KG1 (cell line): ENCODE measurements around the gene ZC3HAV1.
"Not testable (repeated sequence)": the region's sequence is repeated elsewhere in the genome, so short reads cannot be mapped to it uniquely, and the experiment has no call there.

ENCODE experiments used
- DNase-seq: peaks from one replicate; lab custom pipeline; 2025; lab: John Stamatoyannopoulos, UW

Gene ZC3HAV1

DNA sequence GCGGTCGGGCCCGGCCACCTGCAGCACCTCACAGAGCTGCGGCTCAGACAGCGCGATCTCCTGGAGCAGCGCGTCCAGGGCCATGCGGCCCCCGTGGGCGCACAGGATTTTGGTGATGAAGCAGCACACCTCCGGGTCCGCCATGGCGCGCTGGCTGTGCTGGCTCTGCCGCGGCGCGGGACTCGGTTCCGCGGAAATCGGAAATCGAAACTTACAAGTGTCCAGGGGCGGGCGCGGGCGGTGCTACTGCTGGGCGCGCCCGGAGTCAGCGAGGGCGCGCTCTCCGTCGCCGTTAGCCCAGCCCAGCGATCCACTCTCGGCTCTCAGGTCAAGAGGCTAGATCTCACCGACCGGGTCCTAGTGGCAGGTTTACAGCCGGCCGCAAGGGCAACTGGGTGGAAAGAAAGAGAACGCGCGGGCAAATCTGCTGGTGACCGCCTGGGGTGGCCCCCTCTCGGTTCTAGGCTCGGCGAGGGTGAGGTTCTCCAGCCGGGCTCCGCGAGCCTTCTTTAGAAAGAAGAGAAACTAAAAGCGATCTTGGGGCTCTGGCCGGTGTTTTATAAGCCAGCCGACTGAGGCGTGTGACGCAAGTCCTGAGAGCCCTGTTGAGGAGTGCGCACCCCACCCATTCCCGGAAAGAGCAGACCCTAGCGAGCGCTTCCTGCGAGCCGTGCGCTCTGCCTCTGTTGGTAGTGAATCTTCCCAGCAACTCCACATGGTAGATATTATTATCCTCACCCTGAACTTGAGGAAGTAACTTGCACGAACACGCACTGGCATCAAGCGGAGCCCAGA is at the start of gene ZC3HAV1:
TSS of gene ZC3HAV1 (minus strand) at position 533 of the 795 bp plus-strand sequence. CDS start at position 144, 389 bp downstream.
- peak; percentile 52 for DNase-seq

DNA sequence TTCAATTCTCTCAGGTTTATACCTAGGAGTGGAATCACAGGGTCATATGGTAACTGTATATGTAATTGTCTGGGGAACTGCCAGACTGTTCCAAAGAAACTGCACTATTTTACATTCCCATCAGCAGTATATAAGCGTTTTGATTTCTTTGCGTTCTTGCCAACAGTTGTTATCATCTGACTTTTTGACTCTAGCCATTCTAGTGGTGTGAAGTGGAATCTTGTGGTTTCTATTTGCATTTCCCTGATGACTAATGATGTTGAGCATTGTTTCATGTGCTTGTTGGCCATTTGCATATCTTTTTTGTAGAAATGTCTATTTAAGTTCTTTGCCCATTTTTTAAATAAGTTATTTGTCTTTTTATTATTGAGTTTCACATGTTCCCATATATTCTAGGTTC is 44.3 kb upstream of the ZC3HAV1 start:
- no peak for DNase-seq

DNA sequence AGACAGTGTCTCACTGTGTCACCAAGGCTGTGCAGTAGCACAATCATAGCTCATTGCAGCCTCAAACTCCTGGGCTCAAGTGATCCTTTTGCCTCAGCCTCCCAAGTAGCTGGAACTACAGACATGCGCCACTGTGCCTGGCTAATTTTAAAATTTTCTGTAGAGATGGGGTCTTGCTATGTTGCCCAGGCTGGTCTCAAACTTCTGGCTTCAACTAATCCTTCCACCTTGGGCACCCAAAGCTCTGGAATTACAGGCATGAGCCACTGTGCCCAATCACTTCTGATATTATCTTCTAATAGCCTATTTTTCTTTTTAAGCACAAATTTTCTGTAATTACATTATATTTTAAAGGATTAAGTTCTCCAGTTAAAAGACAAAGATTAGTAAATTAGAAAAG is 42.6 kb upstream of the ZC3HAV1 start:
- DNase-seq = no peak

DNA sequence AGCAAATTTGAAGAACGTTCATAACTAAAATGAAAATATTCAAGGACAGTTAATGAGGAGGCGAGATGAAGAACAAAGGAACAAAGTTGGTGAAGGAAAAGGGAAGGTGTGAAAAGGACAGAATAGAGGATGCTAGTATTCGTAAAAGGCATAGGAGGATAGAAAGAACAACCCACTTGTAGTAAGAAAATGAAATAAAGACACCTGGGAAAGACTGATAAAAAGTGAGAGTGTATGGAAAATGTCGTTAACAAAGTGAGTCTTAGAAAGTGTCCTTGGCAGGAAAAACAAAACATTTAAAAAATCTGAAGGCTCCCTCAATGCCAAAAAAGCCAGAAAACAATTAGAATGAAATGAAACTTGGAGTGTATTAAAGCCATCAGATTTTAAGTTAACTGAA is 29.6 kb upstream of the ZC3HAV1 start:
- no peak for DNase-seq

DNA sequence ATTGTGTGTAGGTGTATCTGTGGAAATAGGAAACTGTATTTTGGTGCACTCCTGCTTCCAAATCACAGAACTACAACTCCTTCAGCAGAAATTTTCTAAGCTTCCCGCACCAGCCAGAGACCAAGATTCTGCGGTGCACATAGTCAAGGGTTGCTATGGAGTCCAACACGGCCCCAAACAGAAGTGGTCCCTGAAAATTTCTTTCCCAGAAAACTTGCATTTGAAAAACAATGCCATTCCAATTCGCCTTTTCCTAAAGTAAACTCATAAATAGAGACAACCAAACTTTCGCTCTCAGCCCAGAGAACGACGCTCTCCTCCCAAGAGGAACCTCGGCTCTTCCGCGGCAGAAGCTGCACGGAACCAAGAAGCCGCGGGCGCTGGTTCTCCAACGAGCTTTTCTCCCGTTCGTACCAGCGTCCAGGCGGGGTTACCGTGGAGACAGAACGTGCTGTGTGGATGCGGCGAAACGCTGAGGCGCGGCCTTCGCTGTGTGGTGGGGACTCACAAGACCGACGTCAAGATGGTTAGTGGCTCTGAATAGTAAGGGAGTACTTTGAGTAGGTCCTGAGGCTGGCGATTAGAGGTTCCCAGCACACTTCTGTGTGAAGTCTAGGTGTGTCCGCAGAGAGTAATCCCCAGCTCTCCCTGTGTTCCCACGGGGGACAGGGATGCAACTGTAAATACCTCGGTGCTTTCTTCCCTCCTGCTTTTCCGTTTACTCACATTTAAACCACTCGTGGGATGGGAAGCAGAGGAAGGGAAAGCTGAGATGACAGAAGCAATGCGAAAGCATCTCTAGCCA is 24.0 kb upstream of the ZC3HAV1 start:
- DNase-seq = peak; percentile 48

DNA sequence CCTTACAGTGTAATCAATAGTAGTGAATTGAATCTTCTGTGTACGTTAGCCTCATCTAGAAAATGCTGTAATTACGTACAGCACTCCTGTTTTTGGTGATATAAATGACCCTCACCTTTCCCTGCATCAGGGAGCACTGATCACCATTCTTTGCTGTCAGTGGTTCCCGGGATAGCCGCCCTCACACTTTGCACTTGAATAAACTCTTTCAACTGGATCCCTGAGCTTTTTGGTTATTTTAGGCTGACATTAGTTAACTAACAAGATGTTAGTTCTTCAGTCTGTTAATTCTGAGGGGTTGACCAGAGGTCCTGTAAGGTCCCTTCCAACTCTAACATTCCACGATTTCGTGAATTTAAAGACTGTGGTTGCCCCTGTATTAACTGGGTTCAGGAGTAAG is 23.4 kb upstream of the ZC3HAV1 start:
- no peak for DNase-seq

DNA sequence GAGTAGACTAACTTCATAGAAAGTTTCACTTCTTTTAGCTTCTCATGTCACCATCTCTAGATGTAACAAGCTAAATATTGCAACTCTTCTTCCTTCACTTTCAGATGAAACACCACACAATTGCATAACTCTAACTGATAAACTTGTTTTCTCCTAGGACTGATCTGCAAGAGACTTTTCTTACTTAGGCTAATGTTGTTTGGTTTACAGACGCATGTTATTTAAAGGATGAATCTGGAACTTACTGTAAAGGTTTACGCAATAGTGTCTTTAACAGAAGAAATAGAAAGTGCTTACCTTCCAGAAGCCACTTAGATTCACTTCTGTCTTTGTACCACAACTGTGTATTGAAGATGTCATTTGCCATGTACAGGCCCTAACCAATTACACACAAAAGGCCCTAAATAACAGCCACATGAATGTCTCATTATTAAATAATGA is 22.1 kb upstream of the ZC3HAV1 start:
- no peak for DNase-seq

DNA sequence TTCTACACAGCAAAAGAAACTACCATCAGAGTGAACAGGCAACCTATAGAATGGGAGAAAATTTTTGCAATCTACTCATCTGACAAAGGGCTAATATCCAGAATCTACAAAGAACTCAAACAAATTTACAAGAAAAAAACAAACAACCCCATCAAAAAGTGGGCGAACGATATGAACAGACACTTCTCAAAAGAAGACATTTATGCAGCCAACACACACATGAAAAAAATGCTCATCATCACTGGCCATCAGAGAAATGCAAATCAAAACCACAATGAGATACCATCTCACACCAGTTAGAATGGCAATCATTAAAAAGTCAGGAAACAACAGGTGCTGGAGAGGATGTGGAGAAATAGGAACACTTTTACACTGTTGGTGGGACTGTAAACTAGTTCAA is 20.3 kb upstream of the ZC3HAV1 start:
- not testable (repeated sequence) for DNase-seq

DNA sequence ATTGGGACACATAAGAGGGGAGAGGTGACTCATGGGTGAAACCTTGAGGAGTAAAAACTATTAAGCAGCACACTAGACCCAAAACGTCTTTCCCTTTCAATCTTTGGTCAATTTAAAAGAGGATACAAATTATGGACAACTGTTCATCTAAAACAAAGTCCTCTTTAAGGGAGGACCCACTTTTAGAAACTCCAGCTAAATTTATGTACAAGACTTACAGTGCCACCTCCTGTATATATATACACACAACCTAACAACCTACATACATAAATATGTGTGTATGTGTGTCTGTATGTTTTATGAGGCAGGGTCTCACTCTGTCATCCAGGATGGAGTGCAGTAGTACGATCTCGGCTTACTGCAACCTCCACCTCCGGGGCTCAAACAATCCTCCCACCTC is 18.1 kb upstream of the ZC3HAV1 start:
- no peak for DNase-seq

DNA sequence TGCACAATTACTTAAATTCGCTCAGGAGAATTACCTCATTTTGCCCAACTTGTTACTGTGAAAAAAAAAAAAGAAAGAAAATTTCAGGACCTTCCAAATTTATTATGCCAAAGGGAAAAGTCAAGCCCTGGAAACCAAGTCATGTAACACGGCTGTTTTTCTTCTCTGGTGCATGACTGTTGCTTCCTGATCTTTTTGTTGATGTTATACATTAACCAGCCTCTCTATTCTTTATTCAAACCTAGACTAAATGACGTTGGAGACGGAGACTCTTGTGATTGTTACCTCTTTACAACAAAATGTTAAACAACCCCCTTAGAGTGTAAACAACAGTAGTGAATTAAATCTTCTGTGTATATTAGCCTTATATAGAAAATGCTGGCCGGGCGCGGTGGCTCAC is 16.1 kb upstream of the ZC3HAV1 start:
- DNase-seq = no peak

DNA sequence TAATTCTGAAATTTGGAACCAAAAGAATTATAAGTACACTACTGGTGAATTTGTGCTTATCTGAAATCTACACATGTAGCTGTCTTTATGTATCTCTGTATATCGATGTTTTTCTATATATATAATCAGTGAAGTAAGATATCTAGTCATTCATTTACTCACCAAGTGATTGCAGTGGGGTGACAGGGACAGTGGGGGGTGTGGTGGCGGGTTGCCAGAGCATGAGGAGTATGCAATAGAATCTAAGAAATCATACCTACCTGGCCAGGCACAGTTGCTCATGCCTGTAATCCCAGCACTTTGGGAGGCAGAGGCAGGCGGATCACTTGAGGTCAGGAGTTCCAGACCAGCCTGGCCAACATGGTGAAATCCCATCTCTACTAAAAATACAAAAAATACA is 15.5 kb upstream of the ZC3HAV1 start:
- not testable (repeated sequence) for DNase-seq

DNA sequence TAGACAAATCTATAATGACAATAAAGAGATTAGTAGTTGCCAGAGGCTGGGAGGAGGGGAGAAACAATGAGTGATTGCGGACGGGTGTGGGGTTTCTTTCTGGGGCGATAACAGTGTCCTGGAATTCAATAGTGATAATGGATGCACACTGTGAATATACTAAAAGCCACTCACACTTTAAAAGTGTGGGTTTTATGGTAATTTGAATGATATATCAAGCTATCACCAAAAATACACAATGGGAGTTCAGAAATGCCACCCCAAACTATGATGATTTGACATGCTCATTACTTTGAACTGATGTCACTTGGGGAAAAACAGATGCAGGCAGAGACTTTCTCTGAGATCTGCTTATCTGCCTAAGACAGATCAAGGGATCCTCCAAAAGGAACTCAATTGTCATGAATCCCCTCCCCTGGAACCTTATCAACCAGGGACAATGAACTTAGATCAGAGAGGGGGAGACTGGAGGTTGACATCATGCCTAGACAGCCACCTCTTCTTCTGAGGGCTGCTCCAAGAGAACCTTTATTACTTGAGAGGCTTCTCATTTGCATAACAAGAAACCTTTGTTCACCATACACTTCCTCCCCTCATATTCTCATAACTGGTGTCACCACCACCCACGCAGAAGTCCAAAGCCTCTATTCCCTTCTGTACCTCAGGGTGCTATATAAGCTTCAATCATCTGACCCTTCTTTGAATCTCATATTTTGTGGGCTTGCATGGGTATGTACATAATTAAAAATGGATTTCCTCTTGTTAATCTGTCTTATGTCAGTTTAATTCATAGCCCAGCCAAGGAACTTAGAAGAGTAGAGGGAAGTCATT is 14.8 kb upstream of the ZC3HAV1 start:
- no peak for DNase-seq

DNA sequence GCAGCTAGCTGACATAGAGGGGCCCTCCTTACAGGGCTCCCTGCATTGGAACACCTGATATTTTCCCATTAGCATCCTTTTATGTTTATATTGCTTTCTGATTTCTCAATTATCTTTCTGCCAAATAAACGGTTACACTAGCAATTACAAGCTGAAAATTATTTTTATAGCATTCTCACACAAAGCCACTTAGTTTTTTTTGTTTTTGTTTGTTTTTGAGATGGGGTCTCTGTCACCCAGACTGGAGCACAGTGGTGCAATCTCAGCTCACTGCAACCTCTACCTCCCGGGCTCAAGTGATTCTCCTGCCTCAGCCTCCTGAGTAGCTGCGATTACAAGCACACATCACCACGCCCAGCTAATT is 9.9 kb upstream of the ZC3HAV1 start:
- no peak for DNase-seq

DNA sequence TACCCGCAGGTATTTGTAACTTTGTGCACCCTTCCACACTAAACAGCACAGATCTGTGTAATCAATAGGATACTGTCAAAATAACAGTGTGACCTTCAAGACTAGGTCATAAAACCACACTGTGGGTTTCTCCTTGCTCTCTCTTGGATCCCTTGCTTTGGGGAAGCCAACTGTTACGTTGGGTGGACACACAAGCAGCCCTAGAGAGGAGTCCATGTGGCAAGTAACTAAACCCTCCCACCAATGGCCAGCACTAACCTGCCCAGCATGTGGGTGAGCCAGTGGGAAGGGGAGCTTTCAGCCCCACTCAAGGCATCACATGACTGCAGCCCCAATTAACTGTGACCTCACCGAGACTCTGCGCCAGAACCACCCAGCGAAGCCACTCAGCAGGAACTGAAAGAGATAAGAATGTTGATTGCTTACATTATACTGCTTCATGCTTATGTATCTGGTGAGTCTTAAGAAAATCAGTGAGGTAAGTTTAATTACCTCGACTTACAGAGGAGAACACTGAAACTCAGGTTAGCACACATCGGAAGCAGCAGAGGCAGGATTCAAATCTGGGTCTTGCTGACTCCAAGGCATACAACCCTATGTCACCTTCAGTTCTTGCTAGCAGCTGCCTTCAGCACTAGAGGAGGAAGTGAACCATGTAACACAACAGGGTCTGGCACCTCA is 9.4 kb upstream of the ZC3HAV1 start:
- no peak for DNase-seq

DNA sequence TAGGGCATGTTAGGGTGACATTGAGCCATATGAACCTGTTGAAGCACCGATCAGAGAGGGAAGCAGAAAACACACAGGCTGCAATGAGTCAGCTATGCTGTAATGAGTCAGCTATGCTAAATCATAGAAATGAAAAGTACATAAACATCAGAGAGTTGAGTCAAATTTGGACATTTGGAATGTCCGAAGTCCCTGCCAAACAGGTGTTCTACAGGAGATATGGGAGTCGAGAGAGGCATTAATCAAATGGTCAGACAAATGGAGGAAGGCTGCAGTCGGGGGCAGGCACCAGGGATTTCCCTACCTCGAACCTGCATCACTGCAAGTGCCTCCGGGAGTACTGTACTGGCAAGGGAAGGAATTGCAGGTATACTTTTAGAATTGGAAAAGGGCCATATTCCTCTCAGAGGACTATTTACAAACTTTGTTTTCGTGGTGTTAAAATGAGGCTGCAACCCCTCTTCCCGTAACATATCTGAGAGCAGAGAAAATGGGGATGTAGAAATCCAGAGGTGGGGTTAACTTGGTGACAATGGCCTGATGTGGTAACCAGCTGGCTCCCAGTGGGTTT is 8.8 kb upstream of the ZC3HAV1 start:
- no peak for DNase-seq

DNA sequence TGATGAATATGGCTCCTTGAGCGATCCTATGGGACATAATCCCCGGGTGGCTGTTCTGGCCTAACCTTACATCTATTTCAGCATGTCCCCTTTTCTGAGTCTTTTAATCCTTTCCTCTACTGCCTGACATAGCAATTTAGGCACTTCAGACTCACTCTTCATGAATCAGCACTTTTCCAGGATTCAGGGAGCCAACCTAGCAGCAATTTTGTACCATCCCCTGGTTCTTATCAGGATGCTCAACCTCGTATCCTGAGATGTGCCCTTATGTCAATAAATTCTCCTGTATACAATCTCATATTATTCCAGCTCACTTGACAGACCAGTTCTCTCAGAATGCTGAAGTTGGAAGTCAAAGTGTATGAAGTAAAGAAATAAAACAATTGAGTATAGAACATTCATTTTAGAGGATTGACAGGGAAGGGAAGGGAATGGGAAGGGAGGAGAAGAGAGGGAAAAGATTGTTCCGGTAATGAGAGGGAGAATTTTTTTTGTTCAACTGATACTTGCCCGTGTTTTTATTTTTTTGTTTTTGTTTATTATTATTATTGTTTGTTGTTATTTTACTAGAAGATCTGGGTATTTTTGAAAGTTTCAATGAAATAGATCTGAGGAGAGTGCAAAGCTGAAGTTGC is 8.2 kb upstream of the ZC3HAV1 start:
- DNase-seq = no peak

DNA sequence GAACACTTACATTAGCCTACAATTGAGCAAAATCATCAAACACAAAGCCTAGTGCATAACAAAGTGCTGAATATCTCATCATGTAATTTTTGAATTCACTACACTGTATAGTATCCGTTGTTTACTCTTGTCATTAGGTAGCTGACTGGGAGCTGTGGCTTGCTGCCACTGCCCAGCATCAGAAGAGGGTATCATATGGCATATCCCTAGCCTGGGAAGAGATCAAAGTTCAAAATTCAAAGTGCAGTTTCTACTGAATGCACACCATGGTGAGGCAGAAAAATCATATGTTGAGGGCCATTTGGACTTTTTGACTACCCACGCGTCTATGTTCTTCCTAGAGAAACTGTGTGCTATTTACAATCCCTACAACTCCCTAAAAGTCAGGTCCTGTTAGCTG is 7.5 kb upstream of the ZC3HAV1 start:
- no peak for DNase-seq

DNA sequence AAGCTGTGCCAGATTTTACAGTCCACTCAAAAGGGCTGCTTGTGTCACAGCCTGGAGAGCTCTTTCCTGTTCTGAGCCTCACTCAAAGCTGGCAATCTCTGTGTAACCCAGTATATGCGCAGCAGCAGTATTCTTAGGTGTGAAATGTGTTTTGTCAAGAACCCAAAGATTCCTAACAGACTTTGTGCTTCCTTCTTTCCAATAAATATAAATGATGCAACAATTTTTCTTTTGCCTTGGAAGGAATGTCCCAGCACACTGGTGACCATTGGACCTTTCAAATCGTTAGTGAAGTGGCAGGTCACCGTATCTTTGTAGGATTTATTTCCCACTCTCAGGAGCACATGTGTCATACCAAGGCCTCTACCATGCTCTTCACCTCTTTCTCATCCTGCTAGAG is 5.6 kb upstream of the ZC3HAV1 start:
- no peak for DNase-seq

DNA sequence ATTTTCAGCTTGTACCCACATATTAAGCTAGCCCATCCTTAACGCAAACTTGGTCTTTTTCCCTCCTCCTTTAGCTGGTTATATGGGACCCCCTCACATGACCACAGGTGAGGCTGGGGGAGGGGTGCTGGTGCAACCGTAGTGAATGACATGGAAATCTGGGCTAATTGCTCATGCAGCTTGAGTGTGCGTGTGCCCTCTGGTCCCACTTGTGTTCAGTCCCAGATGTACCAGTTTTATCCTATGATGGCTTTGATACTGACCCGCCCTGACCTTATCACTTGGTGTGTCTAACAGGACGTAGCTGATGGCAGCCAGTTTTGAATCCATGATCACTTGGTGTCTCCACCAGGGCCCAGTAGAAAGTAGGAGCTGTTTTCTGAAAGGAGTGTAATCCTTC is 5.1 kb upstream of the ZC3HAV1 start:
- no peak for DNase-seq

DNA sequence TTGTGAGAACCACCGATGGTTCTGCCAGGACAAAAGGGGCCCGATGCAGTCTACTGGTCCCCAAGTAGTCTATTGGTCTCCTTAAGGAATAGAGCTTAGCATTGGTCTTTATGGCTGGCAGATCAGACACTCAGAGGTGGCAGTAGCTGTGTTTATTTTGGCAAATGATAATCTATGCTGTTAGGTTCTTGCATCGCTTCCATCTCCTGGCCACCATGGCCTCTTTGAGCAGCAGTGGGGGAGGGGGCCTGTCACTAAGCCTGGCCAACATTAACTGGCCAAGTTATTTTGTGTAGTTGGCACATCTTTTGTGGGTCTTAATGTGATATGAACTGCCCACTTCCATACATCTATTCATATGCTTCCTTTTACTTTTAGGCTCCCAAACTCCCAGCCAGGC is 4.5 kb upstream of the ZC3HAV1 start:
- no peak for DNase-seq

DNA sequence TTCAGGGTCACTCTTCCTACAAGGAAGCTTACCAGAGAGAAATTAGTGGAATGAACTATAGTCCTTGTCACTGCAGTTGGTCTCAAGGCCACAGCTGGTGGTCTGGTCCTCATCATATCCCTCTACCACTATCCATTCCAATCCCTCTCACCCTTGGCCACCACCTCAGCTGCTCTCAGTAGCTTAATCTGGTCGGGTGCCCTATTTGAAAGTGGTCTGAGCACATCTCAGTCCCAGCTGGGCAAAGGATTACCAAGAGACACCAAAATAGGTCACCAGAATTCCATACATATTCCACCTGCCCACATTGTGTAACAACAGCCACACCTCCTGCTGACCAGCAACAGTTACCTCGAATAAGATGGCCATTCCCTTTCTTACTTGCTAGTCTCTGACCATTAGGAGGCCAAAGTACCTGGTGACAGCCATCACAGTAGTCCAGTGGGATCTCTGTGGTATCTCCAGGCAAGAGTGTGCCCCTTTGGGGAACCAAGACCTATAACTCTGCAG is 3.3 kb upstream of the ZC3HAV1 start:
- DNase-seq = no peak
